Stimulated activated effector memory CD8-positive, alpha-beta T cell treated with anti-CD3 and anti-CD28 coated beads, Interleukin-12 subunit alpha, Interleukin-12 subunit beta, amount 100 ng/mL, for 72 hours (primary cell): ENCODE measurements around the gene RBM20.
"Not testable (repeated sequence)": the region's sequence is repeated elsewhere in the genome, so short reads cannot be mapped to it uniquely, and the experiment has no call there.

Experiments used
- ATAC-seq: fragments of 150-1000 bp; cut with Tn5 transposase; 2 replicates; pipeline ENCODE4 v1.10.0; 2021
- DNase-seq, 2 donors: peaks; one replicate each; pipeline ENCODE4 v3.0.0; 2021 to 2022; ENCODE audit warnings: low spot score in 2 of 2
- H3K27ac Mint-ChIP-seq: one replicate; pipeline ENCODE4 v1.8.0; 2022; ENCODE audit warnings: mild to moderate bottlenecking, mixed read lengths
- H3K36me3 Mint-ChIP-seq: one replicate; pipeline ENCODE4 v1.8.0; 2022; ENCODE audit warnings: mild to moderate bottlenecking, mixed read lengths
- H3K4me1 Mint-ChIP-seq: one replicate; pipeline ENCODE4 v1.8.0; 2022; ENCODE audit warnings: mixed read lengths
- H3K4me3 Mint-ChIP-seq: one replicate; pipeline ENCODE4 v1.8.0; 2022; ENCODE audit warnings: mild to moderate bottlenecking, mixed read lengths
- H3K9me3 Mint-ChIP-seq: one replicate; pipeline ENCODE4 v1.8.0; 2022; ENCODE audit warnings: mixed read lengths

RBM20 gene

GRCh38 chr10:110637558-110638053 is 6.5 kb upstream of the RBM20 start:
- ATAC-seq (no peak), DNase-seq (no peak)
- H3K9me3 Mint-ChIP-seq: no peaks in the 10 kb centered on the region
- no peak overlapping the region for H3K27ac Mint-ChIP-seq
- H3K36me3 Mint-ChIP-seq: no peaks in the 10 kb centered on the region
- no peak overlapping the region for H3K4me3 Mint-ChIP-seq
- peaks cover 16% of the 10 kb centered on the region for H3K4me1 Mint-ChIP-seq

- no peak for ATAC-seq
- H3K36me3 Mint-ChIP-seq: no peaks in the 10 kb centered on the region
- no peak overlapping the region for H3K4me3 Mint-ChIP-seq
- no peak overlapping the region for H3K27ac Mint-ChIP-seq
- no peaks in the 10 kb centered on the region for H3K9me3 Mint-ChIP-seq
- peaks cover 23% of the 10 kb centered on the region for H3K4me1 Mint-ChIP-seq
- DNase-seq: no peak
These were observed 5.8 kb upstream of the RBM20 start for GRCh38 chr10:110638319-110638718.

DNA sequence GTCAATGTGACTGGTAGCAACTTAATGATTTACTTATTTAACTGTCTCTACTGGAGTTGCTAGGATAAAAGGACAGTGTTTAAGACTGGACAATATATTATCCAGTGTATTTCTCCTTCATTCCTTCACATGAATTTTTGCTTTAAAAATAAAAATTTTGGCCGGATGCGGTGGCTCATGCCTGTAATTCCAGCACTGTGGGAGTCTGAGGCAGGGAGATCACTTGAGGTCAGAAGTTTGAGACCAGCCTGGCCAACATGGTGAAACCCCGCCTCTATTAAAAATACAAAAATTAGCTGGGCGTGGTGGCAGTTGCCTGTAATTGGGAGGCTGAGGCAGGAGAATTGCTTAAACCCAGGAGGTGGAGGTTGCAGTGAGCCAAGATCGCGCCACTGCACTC is 5.1 kb upstream of the RBM20 start:
- not testable (repeated sequence) for H3K4me3 Mint-ChIP-seq, H3K9me3 Mint-ChIP-seq, H3K36me3 Mint-ChIP-seq, DNase-seq, ATAC-seq, H3K27ac Mint-ChIP-seq
- peaks cover 25% of the 10 kb centered on the region for H3K4me1 Mint-ChIP-seq

DNA sequence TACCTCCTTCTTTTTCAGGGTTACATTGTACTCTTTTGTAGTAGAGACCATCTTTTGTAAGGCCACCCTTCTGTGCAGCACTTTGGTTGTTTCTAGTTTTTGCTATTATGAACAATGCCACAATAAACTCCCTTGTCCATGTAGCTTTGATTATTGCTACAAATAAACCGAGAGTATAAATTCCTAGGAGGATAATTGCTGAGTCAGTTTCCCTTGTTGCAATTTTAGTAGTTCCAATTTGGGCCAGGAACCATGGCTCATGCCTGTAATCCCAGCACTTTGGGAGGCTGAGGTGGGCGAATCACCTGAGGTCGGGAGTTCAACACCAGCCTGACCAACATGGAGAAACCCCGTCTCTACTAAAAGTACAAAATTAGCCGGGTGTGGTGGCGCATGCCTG is 4.3 kb upstream of the RBM20 start:
- H3K27ac Mint-ChIP-seq: not testable (repeated sequence)

GRCh38 chr10:110641256-110641655 is 2.9 kb upstream of the RBM20 start:
- no peaks in the 10 kb centered on the region for H3K36me3 Mint-ChIP-seq
- DNase-seq: no peak
- H3K4me3 Mint-ChIP-seq: no peak overlapping the region
- H3K4me1 Mint-ChIP-seq: peaks cover 25% of the 10 kb centered on the region
- H3K9me3 Mint-ChIP-seq: no peaks in the 10 kb centered on the region
- no peak overlapping the region for H3K27ac Mint-ChIP-seq
- peak; percentile 89 for ATAC-seq

More for the DNA sequence above, 4.3 kb upstream of the RBM20 start:
- not testable (repeated sequence) for H3K9me3 Mint-ChIP-seq, H3K36me3 Mint-ChIP-seq, DNase-seq, H3K4me3 Mint-ChIP-seq, ATAC-seq
- H3K4me1 Mint-ChIP-seq: peaks cover 25% of the 10 kb centered on the region

DNA sequence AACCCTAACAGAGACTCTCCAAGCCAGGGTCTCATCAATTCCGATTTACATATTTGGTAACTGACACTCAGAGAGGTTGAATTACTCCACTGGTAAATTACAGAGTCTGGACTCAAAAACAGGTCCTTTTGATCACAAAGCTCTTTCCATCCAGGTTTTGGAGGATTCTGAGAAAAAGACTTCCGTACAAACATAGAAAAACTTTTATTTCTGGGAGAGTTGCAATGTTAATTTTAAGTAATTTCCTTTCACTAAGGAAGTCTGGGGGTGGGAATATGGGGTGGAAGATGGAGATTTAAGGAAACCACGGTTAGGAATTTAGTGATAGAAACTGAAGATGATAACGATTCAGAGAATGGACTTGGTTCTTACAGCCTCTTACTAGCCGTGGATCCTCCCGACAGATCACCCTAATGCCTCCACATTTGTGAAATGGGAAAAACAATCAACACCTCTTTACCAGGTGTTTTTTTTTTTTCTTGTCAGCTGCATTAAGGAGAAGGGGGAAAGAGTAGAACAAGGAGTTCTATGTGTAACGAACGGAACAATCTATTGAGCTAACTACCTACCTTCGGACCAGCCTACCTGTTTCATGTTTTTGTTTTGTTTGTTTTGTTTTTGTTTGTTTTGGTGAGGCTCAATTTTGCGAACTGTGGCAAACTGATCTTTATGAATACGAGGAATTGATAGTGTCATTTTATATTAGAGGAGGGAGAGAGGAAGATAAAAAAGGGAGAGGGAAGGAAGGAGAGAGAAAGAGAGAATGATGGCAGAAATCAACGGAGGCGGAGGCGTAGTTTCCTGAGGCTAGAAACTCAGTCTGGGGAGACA is 1.7 kb upstream of the RBM20 start:
- Mint-ChIP-seq H3K27ac (no peak overlapping the region), H3K36me3 (no peaks in the 10 kb centered on the region), H3K9me3 (no peaks in the 10 kb centered on the region), H3K4me1 (peaks cover 25% of the 10 kb centered on the region), H3K4me3 (peak overlapping the region; percentile 75)
- ATAC-seq (no peak), DNase-seq (no peak)

DNA sequence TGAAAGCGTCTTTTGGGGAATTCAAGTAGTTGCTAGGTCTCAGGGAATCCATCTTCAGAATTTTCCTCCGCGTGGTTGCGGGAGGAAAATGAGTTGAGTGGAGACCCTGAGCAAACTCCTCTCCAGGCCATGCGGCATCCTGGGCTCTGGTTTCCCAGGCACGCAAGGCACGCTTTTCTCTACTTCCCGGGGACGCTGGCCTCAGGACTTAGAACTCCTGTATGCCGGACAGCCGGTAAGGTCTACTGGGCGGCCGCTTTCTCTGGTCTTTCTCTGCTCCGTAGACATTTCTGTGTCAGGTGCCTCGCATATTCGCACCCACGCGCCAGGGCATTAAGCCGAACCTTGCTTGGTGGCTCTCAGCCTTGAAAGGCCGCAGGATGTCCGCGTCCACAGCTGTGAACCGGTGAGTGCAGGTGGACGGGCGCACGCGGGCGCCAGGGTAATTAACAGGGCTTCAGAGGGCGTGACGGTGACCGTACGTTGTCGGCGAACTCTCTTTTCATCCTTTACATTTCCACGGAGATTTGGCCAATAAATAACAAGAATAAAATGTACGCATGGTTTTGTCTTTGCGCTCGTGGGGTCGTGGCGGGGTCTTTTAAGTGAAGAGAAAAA is 992 bp upstream of the RBM20 start:
- DNase-seq (no peak), ATAC-seq (no peak)
- Mint-ChIP-seq H3K27ac (no peak overlapping the region), H3K4me3 (peak overlapping the region; percentile 75), H3K4me1 (peaks cover 25% of the 10 kb centered on the region), H3K9me3 (no peaks in the 10 kb centered on the region), H3K36me3 (no peaks in the 10 kb centered on the region)

- Mint-ChIP-seq H3K36me3 (no peaks in the 10 kb centered on the region), H3K4me3 (peak overlapping the region; percentile 75), H3K27ac (no peak overlapping the region), H3K4me1 (peaks cover 28% of the 10 kb centered on the region), H3K9me3 (no peaks in the 10 kb centered on the region)
- no peak for DNase-seq
- no peak for ATAC-seq
These were observed 694 bp downstream of the RBM20 start for GRCh38 chr10:110644598-110645462.

GRCh38 chr10:110646417-110647135 is 2.4 kb downstream of the RBM20 start:
- Mint-ChIP-seq H3K4me3 (no peak overlapping the region), H3K9me3 (no peaks in the 10 kb centered on the region)
- no peak for ATAC-seq

GRCh38 chr10:110647136-110647430 is 2.9 kb downstream of the RBM20 start:
- ATAC-seq: no peak
- H3K4me3 Mint-ChIP-seq: no peak overlapping the region
- no peaks in the 10 kb centered on the region for H3K9me3 Mint-ChIP-seq
- H3K36me3 Mint-ChIP-seq: no peaks in the 10 kb centered on the region
- H3K27ac Mint-ChIP-seq: no peak overlapping the region
- peaks cover 19% of the 10 kb centered on the region for H3K4me1 Mint-ChIP-seq
- no peak for DNase-seq

More at GRCh38 chr10:110646417-110647135, 2.4 kb downstream of the RBM20 start:
- Mint-ChIP-seq H3K4me1 (peaks cover 23% of the 10 kb centered on the region), H3K27ac (no peak overlapping the region), H3K36me3 (no peaks in the 10 kb centered on the region)
- no peak for DNase-seq

- Mint-ChIP-seq H3K4me1 (peaks cover 5% of the 10 kb centered on the region), H3K36me3 (no peaks in the 10 kb centered on the region), H3K9me3 (no peaks in the 10 kb centered on the region), H3K4me3 (no peak overlapping the region), H3K27ac (no peak overlapping the region)
- ATAC-seq: no peak
- DNase-seq: no peak
These were observed 4.7 kb downstream of the RBM20 start for GRCh38 chr10:110648692-110649346.

GRCh38 chr10:110649347-110650264 is 5.5 kb downstream of the RBM20 start:
- H3K9me3 Mint-ChIP-seq: no peaks in the 10 kb centered on the region
- no peak overlapping the region for H3K27ac Mint-ChIP-seq
- H3K36me3 Mint-ChIP-seq: no peaks in the 10 kb centered on the region
- peaks cover 5% of the 10 kb centered on the region for H3K4me1 Mint-ChIP-seq
- no peak overlapping the region for H3K4me3 Mint-ChIP-seq
- DNase-seq (no peak), ATAC-seq (no peak)

DNA sequence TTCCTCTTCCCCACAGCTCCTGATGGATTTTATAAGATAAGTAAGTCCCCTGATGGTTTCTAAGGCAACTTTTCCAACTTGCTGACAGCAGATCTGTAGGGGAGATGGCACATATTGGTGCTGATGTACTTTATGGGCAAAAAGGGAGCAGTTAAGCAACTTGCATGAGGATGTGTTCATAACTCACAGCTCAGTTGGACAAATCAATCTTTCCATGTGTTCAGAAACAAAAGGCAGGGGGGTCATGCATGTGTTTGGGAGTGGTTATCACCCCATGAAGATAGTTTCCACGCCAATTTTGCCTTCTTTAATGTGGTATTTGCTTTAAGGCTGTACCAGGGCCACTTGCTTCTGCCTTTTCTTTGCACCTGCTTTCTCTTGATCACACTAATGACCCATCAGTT is 6.1 kb downstream of the RBM20 start:
- H3K36me3 Mint-ChIP-seq: no peaks in the 10 kb centered on the region
- H3K4me1 Mint-ChIP-seq: peaks cover 5% of the 10 kb centered on the region
- H3K9me3 Mint-ChIP-seq: no peaks in the 10 kb centered on the region
- no peak for DNase-seq
- ATAC-seq: no peak
- no peak overlapping the region for H3K4me3 Mint-ChIP-seq
- H3K27ac Mint-ChIP-seq: no peak overlapping the region
